ENCODE data around the gene AREG. TPM values are rescaled to one million over a fixed set of nuclear protein-coding genes. Genes with fewer than 3 reads are reported as not detected.

Gene AREG
- total RNA-seq, 1 donor from 2014 or later: 0.13 TPM

DNA sequence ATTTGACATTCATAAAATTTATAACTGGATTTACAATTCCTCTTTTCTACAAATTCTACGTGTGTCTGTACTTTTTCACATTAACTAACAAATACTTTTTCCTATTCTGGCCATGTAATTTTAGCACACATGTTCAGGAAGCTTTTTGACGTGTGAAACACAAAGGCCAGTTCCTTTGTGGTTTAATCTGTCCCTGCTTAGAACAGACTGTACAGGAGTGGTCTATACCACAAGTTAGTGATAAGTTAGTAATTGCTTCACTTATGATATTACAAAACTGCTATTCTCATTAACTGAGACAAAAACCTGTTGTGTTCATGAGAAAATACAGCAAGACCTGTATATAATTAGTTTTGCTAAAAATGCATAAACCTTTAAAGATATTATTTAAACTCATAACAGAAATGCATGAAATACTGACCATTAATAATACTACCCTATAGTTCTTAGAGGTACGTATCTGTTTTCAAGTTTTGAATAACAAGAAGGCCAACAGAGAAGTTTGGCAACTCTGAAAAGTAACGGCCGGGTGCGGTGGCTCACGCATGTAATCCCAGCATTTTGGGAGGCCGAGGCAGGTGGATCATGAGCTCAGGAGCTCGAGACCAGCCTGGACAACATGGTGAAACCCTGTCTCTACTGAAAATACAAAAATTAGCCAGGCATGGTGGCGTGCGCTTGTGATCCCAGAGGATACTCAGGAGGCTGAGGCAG, 13.7 kb upstream of the AREG start:
- DNase-seq (ENCODE audit: low read depth in 2 of 2): peak; percentile 10 to 72

DNA sequence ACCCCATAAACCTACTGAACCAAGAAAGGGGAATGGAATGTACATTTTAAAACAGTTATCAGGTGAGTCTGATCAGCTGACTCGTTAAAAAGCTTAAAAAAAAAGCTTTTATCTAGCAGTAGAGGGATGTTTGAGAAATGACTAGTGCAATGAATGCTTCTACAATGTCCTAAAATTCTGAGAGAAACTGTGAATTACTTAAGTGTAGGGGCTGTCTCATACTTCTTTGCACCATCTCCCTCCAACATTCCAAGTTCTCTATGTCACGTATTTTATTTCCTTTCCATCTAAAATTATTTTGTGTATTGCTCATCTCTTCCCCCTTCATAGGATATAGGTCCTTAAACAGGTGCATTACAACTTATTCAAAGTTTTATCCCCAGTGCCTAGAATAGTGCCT, 11.9 kb upstream of the AREG start:
- no peak for DNase-seq (ENCODE audit: low read depth in 2 of 2)

DNA sequence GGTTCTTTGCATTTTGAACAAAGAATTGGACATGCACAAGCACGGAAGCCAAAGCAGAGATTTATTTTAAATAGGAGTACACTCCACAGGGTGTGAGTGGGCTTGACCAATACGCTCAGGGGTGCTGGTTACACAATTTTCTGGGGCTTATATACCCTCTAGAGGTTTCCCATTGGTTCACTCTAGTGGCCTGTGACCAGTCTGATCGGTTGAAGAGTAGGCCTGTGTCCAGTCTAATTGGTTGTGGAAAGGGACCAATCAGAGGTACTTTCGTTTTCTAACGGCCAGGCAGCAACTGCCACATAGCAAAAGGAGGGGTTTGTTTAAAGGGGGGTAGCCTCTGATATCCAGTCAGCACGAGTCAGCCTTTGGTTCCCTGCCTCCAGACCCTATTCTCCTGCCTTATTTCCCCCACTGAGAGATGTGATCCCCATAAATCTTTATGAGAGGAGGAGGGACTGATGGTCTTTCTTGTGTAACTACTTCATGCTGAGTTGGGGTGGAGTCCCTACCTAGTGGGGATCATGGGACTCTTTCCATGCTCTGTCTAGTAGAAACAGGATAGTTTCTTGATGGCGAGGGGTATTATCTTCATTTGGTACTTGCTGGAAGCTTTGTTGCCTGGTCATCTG, 11.3 kb upstream of the AREG start:
- no peak for DNase-seq (ENCODE audit: low read depth in 2 of 2)

DNA sequence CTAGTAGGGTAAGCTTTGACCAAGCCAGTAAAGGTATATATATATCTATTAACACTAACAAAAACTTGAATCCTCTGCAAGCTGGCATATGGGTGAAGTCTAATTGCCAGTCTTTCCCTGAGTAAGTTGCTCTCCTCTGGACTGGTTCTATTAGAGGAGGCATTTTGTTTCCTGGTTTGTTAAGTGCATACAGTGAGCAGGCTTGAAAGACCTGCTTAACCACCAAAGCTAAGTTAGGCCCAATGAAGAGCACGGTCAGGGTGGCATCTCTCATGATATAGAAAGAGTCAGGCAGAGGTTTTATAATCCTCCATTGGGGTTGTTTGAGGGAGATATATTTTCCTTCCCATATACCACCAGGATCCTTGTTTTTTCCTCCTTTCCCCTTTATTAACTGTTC, 9.6 kb upstream of the AREG start:
- DNase-seq (ENCODE audit: low read depth in 2 of 2): no peak

DNA sequence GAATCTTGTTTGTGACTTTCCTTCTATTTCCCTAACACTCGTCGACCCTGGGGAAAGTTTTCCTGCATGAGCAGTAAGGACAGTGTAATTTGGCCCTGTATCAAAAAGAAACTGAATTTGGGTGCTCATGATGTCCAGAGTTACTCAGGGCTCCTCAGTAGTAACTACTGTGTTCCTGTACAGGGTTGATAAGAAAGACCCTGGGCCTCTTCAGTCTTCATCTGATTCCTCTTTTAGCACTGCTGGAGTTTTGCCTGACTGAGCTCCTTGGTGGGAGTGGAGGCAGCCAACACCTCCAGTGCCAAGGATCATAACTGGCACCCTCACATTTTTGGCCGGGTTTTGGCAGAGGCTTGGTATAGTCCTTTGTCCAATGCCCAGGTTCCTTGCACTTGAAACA, 7.1 kb upstream of the AREG start:
- DNase-seq (ENCODE audit: low read depth in 2 of 2): no peak

DNA sequence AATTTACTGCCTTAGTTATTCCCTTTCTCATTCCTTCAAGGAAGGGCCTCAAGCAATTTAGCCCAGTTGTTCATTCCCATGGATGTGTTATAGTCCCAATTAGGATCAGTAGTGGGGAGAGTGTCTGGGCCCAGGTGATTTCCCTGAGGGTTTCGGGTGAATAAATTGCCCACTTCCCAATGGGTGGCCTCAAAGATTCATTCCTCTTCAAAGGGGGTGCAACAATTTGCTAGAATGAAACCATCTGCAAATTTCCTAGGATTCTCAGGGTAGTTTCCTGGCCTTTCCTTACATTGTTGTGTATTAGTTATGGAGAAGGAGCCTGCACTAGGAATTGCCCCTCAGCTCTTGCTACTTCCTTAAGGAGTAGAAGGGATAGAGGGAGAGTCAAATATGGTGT, 6.3 kb upstream of the AREG start:
- no peak for DNase-seq (ENCODE audit: low read depth in 2 of 2)

DNA sequence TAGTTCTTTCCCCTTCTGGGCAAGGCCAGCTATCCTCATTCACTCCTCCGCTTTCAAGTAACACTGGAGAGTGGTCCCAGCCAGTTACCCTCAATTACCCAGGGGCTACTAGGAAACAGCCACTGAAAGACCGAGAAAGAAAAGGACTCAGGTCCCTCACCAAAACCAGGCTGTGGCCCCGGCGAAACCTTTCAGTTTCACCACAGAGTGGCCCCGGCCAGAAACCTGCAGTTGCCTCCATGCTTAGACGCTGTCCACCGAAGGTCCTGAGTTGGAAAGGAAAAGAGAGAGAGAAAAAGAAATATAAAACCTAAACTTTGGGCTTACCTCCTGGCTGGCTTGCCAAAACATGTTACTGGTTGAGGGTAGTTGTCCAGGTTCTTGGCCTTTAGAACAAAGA, 5.0 kb upstream of the AREG start:
- DNase-seq (ENCODE audit: low read depth in 2 of 2): no peak

DNA sequence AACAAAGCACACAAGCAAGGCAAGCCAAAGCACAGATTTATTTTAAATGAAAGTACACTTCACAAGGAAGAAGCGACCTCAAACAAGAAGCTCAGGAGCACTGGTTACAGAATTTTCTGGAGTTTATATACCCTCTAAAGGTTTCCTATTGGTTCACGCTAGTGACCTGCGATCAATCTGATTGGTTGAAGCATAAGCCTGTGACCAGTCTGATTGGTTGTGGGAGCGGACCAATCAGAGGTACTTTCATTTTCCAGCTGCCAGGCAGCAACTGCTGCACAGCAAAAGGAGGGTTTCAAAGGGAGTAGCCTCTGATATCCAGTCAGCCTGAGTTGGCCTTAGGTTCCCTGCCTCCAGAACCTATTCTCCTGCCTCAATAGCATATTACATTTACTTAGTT, 4.6 kb upstream of the AREG start:
- no peak for DNase-seq (ENCODE audit: low read depth in 2 of 2)

DNA sequence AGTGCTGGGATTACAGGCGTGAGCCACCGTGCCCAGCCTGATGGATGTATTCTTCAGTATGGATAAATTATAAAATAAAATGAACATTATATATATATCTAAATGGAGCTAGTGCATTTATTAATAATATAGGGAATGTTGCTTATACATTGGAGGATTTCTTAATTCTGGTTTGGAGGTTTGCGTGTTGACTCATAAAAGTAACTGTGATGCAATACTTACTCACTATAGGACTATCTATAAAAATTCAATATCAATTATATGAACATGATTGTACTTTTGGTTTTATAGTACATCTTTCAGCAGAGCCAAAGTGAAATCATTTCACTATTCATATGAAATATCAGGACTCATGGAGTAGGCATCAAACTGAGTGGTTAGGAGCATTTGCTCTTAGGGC, 3.2 kb upstream of the AREG start:
- DNase-seq (ENCODE audit: low read depth in 2 of 2): no peak

DNA sequence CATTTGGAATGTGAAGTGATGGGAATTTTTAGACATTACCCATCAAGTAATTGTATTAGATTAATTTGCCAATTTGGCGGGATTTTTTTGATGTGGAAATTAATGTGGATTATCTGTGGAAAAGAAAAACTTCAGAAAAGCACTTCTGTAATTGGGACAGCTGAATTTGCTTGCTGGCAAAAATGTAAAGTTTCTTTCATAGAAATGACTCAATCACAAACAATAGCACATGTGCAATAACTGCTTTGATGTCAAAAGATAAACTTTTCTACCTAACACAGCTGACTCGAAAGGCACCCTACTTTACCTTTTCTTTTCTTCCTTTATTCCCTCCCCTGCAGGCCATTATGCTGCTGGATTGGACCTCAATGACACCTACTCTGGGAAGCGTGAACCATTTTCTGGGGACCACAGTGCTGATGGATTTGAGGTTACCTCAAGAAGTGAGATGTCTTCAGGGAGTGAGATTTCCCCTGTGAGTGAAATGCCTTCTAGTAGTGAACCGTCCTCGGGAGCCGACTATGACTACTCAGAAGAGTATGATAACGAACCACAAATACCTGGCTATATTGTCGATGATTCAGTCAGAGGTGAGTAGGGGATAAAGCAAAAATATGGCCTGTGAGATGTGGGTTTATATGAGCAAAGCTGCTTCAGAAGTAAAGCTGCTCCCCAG, 1.4 kb downstream of the AREG start:
- no peak for DNase-seq (ENCODE audit: low read depth in 2 of 2)

DNA sequence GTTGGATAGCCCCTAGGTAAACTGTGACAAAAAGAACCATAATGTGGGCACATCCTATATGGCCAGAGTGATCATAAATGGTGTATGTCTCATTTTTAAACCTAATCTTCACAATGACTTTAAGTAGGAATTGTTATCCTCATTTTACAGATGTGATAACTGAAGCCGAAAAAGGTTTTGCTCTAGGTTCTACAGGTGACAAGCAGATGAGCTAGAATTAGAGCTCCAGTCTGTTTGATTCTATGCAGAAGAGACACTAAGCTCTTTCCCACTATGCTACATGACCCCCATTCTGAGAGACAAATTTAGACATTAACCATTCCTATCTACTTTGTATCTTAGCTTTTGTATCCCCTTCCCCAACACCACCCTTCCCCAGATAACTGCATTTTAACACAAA, 2.0 kb downstream of the AREG start:
- DNase-seq (ENCODE audit: low read depth in 2 of 2): no peak

DNA sequence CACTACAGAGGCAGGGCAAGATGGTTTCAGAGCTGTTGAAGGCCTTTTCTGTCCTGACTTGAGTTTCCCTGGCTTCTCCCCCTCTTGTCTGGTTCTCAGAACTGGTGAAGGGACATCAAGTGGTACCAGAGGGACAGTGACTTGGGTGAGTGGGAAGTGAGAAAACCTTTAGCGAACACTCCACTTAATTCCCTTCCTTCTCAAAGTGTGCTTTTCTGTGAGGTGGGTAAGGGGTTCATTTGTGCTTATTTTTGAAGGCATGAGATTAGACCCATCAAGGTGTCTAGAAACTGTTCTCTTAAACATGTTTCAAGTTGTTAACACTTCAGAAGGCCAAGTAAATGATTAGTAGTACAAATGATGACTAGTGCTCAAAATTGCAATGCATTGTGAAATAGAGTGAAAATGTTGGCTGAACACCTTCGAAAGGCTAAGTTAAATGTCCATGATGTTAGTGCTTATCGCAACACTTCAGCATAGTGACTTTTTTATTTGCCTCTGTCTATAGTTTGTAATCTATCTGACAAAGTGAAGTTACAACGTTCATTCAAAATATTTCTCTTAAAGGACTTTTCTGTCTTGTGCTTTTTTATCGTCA, 2.8 kb downstream of the AREG start:
- DNase-seq (ENCODE audit: low read depth in 2 of 2): no peak

DNA sequence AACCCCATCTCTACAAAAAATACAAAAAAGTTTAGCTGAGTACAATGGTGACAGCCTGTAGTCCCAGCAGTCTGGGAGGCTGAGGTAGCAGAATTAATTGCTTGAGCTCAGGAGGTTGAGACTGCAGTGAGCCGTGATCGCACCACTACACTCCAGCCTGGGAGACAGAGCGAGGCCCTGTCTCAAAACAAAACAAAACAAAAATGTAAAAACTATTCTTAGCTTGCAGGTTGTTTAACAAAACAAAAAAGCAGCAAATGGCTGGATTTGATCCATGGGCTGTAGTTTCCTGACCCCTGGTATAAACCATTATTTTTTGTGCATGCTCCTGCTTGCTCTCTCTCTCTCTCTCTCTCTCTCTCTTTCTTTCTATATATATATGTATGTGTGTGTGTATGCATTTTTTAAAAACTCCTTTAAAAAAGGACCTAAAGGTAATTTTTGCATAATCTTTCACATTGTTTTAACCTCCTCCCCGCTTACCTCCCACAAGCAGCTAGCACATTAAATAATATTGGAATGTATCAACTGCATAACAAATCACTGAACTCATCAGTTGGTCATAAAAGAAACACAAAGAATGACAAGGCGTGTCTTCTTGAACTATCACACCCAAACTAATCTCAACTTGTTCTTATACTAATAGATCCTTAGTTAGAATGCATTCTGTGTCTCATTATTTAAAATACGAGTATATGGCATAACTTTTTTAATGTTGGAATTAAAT, 4.8 kb downstream of the AREG start:
- DNase-seq (ENCODE audit: low read depth in 2 of 2): peak in 1 of 2 donors; percentile 32

DNA sequence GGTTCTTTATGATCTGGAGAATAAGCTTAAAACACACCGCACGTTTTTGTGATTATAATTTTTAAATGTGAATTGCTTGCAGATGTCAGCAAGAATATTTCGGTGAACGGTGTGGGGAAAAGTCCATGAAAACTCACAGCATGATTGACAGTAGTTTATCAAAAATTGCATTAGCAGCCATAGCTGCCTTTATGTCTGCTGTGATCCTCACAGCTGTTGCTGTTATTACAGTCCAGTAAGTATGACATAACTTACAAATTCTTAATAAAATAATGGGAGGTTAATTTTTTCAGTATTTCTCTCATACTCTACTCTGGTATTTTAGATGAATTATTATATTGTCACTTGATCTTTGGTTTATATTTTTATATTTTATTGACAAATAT, 5.4 kb downstream of the AREG start:
- no peak for DNase-seq (ENCODE audit: low read depth in 2 of 2)

DNA sequence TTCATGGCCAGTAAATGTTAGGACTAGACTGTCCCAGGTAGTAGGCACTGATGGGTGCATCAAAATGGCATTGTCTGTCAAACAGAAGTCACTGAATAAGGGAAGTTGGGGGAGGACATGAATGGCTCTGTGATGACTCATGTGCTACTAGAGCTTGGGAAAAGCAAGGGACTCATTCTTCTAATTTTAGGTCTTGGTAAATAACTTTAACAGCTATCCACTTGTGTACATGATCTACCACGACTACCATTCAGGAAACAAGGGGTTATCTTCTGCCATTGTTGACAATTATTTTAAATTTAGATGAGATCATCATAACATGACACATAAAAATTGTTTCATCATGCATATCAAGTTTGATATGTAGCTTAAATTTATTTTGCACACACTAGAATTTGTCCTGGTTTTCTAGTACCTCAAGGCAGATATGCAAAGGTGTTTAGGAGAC, 6.3 kb downstream of the AREG start:
- peak; percentile 39 to 95 for DNase-seq (ENCODE audit: low read depth in 2 of 2)

DNA sequence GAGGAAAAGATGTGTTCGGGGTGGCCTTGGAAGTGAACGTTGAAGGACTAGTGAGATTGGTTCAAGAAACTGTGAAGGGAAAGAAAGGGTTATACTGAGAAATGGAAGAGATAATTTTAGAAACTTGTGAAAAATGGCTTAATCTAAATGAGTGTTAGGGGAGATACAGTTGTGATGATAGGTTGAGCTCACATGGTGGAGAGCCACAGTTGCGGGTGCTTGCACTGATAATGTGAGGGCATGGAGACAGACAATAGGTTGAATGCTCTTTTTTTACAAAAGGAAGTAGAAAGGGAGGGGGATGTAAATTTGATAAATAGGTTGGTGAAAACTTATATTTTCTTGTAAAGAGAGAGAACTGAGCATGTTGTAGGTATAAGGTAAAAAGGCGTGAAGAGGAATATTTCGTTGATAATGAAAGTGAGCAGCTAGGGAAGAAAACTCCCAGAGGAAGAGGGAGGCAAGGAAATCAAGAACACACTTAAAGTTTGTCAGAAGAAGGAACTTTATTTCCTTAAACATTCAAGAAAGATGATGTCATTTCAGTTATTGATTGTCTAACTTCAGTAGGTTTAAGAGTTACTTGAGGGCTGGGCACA, 8.2 kb downstream of the AREG start:
- DNase-seq (ENCODE audit: low read depth in 2 of 2): no peak

DNA sequence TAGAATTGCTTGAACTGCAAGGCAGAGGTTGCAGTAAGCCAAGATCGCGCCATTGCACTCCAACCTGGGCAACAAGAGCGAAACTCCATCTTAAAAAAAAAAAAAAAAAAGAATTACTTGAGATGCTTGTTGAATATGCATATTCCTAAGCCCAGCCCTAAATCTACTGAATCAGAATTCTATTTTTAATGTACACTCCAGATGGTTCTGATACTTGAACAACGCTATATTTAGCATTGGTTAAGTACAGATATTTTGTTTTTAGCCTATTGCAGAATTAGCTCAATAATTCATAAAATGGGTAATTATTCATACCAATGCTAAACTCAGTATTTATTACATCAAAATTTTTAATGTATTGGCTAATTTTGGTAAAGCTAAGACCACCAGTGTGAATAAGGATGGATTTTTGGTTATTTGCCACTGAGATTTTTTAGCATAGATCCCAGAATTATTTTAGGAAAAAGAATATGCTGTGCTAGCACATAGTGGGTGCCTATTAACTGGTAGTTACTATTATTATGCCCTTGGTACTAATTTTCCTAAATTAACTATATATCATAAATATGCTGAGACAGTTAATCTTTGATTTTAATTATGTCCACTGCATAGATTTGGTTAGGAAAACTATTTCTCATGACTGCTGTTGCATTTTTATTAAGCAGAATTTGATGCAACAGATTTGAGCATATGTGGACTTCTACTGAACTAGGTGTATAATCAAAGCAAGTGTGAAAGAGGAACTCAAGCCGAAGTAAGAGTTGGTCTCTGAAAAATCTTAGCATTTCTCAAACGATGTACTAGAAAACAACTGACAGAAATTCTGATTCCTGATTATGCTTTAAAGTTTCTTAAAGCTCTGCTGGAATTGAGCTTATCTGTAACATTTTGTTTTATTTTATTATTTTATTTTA, 9.2 kb downstream of the AREG start:
- DNase-seq (ENCODE audit: low read depth in 2 of 2): no peak

DNA sequence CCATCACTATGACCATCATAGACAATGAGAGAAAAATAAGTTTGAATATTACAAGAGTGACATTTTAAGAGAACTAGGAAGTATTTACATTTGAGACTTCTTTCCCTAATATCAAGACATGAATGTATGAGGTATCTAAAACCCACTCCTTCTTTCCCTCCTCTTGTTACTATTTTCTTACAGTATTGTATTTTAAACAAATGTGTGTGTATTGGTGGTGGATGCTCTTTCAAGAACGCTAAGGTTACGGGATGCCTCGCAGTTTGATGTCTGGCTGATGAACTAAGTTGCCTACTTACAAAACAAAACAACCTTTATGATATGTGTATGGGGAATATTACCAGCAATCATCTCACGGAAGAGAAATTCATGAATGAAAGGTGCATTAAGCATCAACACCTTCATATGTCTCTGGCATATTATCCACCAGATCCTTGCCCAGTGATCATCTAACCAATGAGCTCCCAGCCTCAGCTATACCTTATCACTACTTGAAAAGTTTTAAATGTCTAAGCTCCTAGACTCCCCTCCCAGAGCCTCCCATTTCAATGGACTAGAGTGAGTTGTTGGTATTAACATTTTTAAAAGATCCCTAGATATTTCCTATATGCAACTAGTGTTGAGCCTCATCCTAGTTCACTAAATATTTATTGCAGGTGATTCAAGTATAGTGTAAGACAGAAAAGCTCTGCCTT, 10.6 kb downstream of the AREG start:
- DNase-seq (ENCODE audit: low read depth in 2 of 2): no peak

DNA sequence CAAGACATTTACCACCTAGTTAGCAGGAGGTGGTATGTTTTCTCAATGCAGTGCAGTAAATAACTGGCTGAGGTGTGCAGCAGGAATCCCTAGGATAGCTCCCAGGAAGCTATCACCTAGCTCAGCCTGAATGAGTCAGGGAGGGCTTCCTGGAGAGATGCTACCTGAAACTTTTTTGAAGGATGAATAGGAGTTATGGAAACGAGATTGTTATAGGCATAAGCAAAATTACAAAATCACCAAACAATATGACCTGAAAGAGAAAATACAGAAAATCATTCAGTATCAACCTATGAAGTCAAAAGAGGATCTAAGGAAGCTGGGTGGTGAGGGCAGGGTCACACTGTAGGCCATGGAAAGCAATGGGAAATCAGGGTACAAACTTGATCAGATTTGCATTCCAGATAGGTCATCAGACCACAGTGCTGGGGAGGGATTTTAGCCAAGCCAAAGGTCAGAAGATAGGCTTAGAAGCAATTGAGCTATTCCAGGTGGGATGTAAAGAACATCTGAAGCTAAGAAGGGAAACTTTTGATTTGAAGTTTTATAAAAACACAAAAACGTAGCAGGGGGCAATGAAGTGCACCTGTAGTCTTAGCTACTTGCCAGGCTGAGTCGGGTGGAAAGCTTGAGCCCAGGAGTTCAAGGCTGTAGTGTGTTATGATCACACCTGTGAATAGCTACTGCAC, 11.3 kb downstream of the AREG start:
- DNase-seq (ENCODE audit: low read depth in 2 of 2): no peak

Data from dermis microvascular lymphatic vessel endothelial cell (primary cell).